ENCODE measurements around the gene SHANK2. TPM values are rescaled to one million over a fixed set of nuclear protein-coding genes. Genes with fewer than 3 reads are reported as not detected.

The SHANK2 gene
- total RNA-seq, 1 experiment from 2014 or later, result 0.71 TPM

DNA sequence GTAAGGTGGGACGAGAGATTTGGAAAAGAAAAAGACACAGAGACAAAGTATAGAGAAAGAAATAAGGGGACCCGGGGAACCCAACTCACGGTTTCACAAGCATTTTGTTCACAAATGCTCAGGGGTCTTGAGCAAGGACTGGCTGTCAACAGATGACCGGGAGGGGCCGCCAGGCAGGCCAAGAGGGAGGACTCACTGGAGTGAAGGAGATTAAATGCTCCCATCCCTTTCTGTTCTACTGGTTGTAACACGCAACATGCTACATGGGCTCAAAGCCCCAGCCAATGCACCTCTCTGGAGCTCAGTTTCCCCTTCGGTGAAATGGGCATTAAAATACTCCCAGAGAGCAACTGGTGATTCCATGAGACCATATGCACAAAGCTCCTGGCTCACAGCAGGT is 13.4 kb downstream of the SHANK2 start:
- no TSS peak for BruUV-seq (replicated peaks)
- no peaks in the 10 kb centered on the region for H3K36me3 ChIP-seq (ENCODE audit: insufficient read depth, low read length, poor library complexity, severe bottlenecking)
- CTCF ChIA-PET, result no interaction called here
- H3K4me3 ChIP-seq (ENCODE audit: low read depth, low read length, poor library complexity, severe bottlenecking), result no peak overlapping the region
- H3K27me3 ChIP-seq (replicated peaks; ENCODE audit: insufficient read depth, low read depth, low read length, poor library complexity), result no peaks in the 10 kb centered on the region
- TF ChIP-seq EZH2 (IDR thresholded peaks at IDR 0.05; ENCODE audit: borderline replicate concordance, low read depth, low read length, poor library complexity, severe bottlenecking), result no peak
- H3K27ac ChIP-seq (ENCODE audit: low read depth, low read length, poor library complexity, severe bottlenecking), result no peak overlapping the region
- intact Hi-C loops (cut with micrococcal nuclease; ENCODE audit: unreplicated experiment), result no loop called here
- POLR2A ChIA-PET (ENCODE audit: low non-redundant PET), result no interaction called here
- no peaks in the 10 kb centered on the region for H3K9me3 ChIP-seq (ENCODE audit: low read depth, low read length, poor library complexity, severe bottlenecking)
- peaks cover 16% of the 10 kb centered on the region for H3K4me1 ChIP-seq (ENCODE audit: insufficient read depth, low read length, poor library complexity, severe bottlenecking)
- no peak for DNase-seq (ENCODE audit: low spot score)

DNA sequence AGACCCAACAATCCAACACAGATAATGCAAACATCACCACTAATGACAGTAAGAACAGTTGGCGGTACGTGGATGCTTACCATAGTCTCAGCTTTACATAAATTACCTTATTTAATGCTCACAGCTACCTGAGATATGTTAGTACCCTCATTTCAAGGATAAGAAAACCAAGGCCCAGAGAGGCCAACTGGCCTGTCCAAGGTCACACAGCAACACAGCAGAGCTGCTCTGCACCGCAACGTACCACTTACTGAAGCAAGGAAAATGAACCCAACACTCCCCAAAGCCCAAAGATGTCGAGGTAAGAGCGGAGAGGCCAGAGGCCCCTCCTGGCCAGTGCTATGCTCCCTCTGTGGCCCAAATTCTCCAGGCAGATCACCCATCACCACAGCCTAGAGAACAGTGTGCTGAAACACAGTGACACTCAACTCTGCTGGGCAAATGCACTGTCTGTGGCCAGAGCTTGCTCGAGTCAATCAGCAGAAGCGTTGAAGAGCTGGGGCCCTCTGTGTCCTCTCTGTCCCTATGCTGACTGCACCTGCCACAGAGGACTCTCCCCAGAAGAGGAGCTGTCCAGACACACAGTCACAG is 14.0 kb downstream of the SHANK2 start:
- H3K36me3 ChIP-seq (ENCODE audit: insufficient read depth, low read length, poor library complexity, severe bottlenecking), result no peaks in the 10 kb centered on the region
- H3K9me3 ChIP-seq (ENCODE audit: low read depth, low read length, poor library complexity, severe bottlenecking), result no peaks in the 10 kb centered on the region
- no TSS peak for BruUV-seq (replicated peaks)
- intact Hi-C loops (cut with micrococcal nuclease; ENCODE audit: unreplicated experiment), result no loop called here
- ChIA-PET POLR2A (ENCODE audit: low non-redundant PET) (interaction anchor here (0.7 kb wide), 1 partner anchor 319 kb away, joined by 3 read pairs; no protein-coding TSS in a partner anchor), CTCF (no interaction called here)
- no peak for DNase-seq (ENCODE audit: low spot score)
- H3K27ac ChIP-seq (ENCODE audit: low read depth, low read length, poor library complexity, severe bottlenecking), result no peak overlapping the region
- no peaks in the 10 kb centered on the region for H3K27me3 ChIP-seq (replicated peaks; ENCODE audit: insufficient read depth, low read depth, low read length, poor library complexity)
- H3K4me3 ChIP-seq (ENCODE audit: low read depth, low read length, poor library complexity, severe bottlenecking), result no peak overlapping the region
- peaks cover 16% of the 10 kb centered on the region for H3K4me1 ChIP-seq (ENCODE audit: insufficient read depth, low read length, poor library complexity, severe bottlenecking)
- TF ChIP-seq, protein P1, sequence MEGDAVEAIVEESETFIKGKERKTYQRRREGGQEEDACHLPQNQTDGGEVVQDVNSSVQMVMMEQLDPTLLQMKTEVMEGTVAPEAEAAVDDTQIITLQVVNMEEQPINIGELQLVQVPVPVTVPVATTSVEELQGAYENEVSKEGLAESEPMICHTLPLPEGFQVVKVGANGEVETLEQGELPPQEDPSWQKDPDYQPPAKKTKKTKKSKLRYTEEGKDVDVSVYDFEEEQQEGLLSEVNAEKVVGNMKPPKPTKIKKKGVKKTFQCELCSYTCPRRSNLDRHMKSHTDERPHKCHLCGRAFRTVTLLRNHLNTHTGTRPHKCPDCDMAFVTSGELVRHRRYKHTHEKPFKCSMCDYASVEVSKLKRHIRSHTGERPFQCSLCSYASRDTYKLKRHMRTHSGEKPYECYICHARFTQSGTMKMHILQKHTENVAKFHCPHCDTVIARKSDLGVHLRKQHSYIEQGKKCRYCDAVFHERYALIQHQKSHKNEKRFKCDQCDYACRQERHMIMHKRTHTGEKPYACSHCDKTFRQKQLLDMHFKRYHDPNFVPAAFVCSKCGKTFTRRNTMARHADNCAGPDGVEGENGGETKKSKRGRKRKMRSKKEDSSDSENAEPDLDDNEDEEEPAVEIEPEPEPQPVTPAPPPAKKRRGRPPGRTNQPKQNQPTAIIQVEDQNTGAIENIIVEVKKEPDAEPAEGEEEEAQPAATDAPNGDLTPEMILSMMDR (conservative IDR thresholded peaks at IDR 0.05; ENCODE audit: low read depth, low read length), result no peak
- no peak for TF ChIP-seq EZH2 (IDR thresholded peaks at IDR 0.05; ENCODE audit: borderline replicate concordance, low read depth, low read length, poor library complexity, severe bottlenecking)

DNA sequence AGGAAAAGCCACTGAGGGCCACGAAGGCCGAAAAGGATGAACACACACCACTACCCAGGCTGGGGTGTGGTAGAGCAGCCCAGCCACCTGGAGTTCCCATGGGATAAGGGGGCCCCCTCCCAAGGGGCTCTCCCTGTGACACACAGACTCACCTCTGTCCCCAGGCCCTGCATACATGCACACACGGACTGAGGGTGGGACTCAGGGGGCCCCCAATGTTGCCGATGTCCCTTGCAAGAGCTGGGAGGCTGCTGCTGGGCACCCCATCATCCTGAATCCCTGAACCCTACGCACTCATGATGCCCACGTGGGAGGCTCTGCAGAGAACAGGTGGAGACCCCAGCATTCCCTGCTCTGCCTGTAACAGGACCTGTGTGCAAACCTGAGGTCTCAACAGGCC is 14.5 kb downstream of the SHANK2 start:
- H3K9me3 ChIP-seq (ENCODE audit: low read depth, low read length, poor library complexity, severe bottlenecking), result no peaks in the 10 kb centered on the region
- H3K4me1 ChIP-seq (ENCODE audit: insufficient read depth, low read length, poor library complexity, severe bottlenecking), result peaks cover 16% of the 10 kb centered on the region
- H3K36me3 ChIP-seq (ENCODE audit: insufficient read depth, low read length, poor library complexity, severe bottlenecking), result no peaks in the 10 kb centered on the region
- no peak for TF ChIP-seq EZH2 (IDR thresholded peaks at IDR 0.05; ENCODE audit: borderline replicate concordance, low read depth, low read length, poor library complexity, severe bottlenecking)
- TF ChIP-seq, protein P1 (conservative IDR thresholded peaks at IDR 0.05; ENCODE audit: low read depth, low read length), result no peak
- no peaks in the 10 kb centered on the region for H3K27me3 ChIP-seq (replicated peaks; ENCODE audit: insufficient read depth, low read depth, low read length, poor library complexity)
- intact Hi-C loops (cut with micrococcal nuclease; ENCODE audit: unreplicated experiment), result no loop called here
- ChIA-PET POLR2A (ENCODE audit: low non-redundant PET) (interaction anchor here (0.7 kb wide), 1 partner anchor 319 kb away, joined by 3 read pairs; no protein-coding TSS in a partner anchor), CTCF (no interaction called here)
- BruUV-seq (replicated peaks), result no TSS peak
- H3K4me3 ChIP-seq (ENCODE audit: low read depth, low read length, poor library complexity, severe bottlenecking), result no peak overlapping the region
- H3K27ac ChIP-seq (ENCODE audit: low read depth, low read length, poor library complexity, severe bottlenecking), result no peak overlapping the region
- no peak for DNase-seq (ENCODE audit: low spot score)
